ENCODE data around the gene CFL1.

CFL1 gene

DNA sequence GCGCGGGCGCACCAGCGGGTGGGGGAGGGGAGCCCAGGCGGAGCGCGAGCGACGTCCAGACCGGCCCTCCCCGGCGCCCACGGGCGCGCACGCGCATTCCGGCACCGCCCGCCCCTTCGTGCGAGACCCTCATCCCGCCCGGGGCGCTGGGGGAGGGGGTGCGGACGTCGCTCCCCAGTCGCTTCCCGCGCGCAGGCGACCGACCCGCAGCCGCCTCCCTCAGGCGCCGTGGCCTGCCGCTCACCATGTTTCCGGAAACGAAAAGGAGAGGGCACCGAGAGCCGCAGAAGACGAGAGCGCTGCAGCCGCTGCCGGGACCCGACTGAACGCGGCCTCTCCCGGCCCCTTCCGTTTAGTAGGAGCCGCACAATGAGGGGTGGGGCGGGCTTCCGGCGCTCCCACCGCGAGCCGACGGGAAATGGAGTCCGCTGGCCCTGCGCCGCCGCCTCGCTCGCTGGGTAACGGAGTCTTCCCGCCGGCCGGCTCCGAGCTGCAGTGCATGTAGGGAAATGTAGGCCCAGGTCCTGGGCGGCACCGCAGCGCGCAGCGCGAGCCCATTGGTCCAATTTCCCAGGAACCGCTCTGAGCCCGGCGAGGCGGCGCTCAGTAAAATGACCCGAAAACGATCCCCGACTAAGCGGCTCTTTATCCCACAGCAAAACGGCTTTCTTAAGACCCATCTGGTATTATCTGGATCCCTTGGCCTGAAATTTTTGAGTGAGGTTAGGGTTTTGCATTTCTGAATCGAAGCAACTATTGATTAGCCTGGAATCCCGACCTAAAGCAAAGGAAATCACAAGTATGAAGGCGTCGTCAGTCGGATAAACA, at the start of gene CFL1:
TSS of gene CFL1 (minus strand) at position 328 of the 828 bp plus-strand sequence. CDS start at position 247, 81 bp downstream.
- Histone ChIP-seq H3K4me1 (peaks cover 9% of the 10 kb centered on the region; the same call in 1 of the 2 replicates), H3K27me3 (ENCODE audit: low read depth) (no peaks in the 10 kb centered on the region), H3K36me3 (replicated peaks) (peaks cover 64% of the 10 kb centered on the region), H3K9me3 (no peaks in the 10 kb centered on the region), H3K4me3 (peak within 1 kb of the TSS; percentile 96)
- peak; percentile 94 to 98 for DNase-seq (ENCODE audit: low spot score in 2 of 2)
- in situ Hi-C loops (cut with MboI; ENCODE audit: low sequenced_read_pairs) = no loop called here

DNA sequence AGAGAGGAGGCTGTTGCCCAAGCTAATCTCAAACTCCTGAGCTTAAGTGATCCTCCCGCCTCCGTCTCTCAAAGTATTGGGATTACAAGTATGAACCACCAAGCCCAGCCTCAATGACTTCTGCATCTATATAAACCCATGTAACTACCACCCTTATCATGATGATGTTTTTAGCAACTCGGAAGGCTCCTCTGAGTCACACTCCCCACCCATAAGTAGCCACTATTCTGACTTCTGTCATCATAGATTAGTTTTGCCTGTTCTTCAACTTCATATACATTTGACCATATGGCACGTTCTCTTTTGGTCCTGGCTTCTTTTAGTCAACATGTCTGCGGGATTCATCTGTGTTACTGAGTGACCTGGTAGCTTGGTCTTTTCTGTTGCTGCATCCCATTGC, 48.6 kb upstream of the CFL1 start:
- no peaks in the 10 kb centered on the region for H3K9me3 ChIP-seq
- peaks cover 2% of the 10 kb centered on the region for H3K4me1 ChIP-seq
- no peak overlapping the region for H3K4me3 ChIP-seq
- in situ Hi-C loops (cut with MboI; ENCODE audit: low sequenced_read_pairs) = no loop called here
- no peaks in the 10 kb centered on the region for H3K27me3 ChIP-seq (ENCODE audit: low read depth)
- no peak for DNase-seq (ENCODE audit: low spot score in 2 of 2)
- H3K36me3 ChIP-seq (replicated peaks) = no peaks in the 10 kb centered on the region

DNA sequence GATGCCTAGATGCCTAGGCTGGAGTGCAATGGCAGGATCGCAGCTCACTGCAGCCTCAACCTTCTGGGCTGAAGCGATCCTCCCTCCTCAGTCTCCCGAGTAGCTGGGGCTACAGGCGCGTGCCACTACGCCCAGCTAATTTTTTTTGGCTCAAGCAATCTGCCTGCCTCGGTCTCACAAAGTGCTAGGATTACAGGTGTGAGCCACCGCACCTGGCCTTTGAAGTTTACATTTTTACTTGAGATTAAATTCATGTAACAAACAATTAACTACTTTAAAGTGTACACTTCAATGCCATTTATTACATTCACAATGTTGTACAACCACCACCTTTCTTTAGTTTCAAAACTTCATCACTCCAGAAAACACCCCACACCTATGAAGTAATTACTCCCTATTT, 45.7 kb upstream of the CFL1 start:
- Histone ChIP-seq H3K4me1 (0 out of 2 replicates have a peak, but pooled peaks cover 5% of the 10 kb centered on the region), H3K36me3 (replicated peaks) (no peaks in the 10 kb centered on the region; the same call in 1 of the 2 replicates), H3K27me3 (ENCODE audit: low read depth) (no peaks in the 10 kb centered on the region), H3K9me3 (no peaks in the 10 kb centered on the region), H3K4me3 (no peak overlapping the region)
- no peak for DNase-seq (ENCODE audit: low spot score in 2 of 2)
- in situ Hi-C loops (cut with MboI; ENCODE audit: low sequenced_read_pairs) = no loop called here

DNA sequence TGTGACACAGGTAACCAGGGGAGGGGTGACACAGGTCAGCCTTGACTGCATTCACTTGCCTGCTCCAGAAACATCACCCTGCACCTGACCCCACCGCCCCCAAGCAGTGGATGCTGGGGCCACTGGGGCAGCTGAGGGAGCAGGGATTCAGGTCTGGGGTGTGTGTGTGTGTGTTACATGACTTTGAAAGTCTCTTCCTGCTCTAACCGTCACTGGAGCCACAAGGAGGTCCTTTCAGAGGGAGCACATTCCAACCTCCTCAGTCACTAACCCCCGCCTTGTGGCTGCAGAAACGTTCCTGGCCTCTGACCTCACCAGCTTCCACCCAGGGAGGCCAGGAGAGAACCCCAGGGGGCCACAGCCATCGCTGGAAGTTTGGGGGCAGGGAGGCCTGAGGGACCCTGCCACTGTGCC, 45.1 kb upstream of the CFL1 start:
- Histone ChIP-seq H3K9me3 (no peaks in the 10 kb centered on the region), H3K4me3 (no peak overlapping the region), H3K4me1 (peaks cover 10% of the 10 kb centered on the region), H3K36me3 (replicated peaks) (no peaks in the 10 kb centered on the region; the same call in 1 of the 2 replicates), H3K27me3 (ENCODE audit: low read depth) (no peaks in the 10 kb centered on the region)
- no peak for DNase-seq (ENCODE audit: low spot score in 2 of 2)
- in situ Hi-C loops (cut with MboI; ENCODE audit: low sequenced_read_pairs) = no loop called here

DNA sequence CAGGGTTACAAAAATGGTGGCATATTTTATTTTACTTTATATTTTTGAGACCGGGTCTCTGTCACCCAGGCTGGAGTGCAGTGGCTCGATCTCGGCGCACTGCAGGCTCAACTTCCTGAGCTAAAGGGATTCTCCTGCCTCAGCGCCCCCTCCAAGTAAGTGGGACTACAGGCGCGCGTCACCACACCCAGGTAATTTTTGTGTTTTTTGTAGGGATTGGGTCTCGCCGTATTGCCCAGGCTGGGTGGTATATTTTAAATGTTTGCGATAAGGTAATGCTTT, 42.9 kb upstream of the CFL1 start:
- DNase-seq (ENCODE audit: low spot score in 2 of 2) = no peak
- in situ Hi-C loops (cut with MboI; ENCODE audit: low sequenced_read_pairs) = no loop called here
- Histone ChIP-seq H3K36me3 (replicated peaks) (peaks cover 8% of the 10 kb centered on the region), H3K27me3 (ENCODE audit: low read depth) (no peaks in the 10 kb centered on the region), H3K9me3 (no peaks in the 10 kb centered on the region), H3K4me3 (peak overlapping the region; percentile 75), H3K4me1 (peaks cover 10% of the 10 kb centered on the region)

DNA sequence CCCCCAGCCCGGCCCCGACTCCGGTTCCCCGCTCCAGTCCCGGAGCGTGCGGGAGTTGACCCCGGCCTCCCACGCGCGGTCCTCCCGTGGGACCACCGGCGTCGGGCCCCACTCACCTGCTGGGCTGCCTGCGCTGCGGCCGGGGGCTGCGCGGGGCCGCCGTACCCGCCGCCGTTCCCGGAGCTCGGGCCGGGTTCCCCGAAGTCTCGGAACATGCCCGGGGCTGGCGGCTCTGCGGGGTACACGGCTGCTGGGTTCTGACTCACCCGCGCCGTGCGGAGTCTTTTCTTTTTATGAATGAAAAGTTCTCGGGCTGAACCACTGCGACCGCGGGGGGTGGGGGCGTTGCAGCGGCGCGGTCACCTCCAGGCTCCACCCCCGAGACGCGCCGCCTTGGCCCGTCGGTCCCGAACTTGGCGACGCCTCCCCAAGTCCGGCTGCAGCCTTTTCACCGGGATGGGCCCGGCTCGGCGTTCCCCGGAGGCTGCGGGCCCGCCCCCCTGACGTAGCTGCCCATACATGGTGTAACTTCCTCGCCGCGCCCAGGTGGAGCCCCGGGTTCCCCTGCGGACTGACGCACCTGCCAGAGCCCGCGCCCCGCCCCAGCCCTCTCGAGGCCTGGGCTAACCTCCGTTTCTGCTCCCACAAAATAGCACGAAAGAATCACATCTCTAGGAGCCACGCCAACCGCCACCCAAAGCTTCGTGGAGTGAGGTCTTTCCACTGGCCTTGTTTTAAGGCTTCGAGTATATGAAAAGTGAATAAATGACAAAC, 42.3 kb upstream of the CFL1 start, which contains the start of gene FOSL1:
TSS of gene FOSL1 (minus strand) at position 264 of the 774 bp plus-strand sequence. CDS start at position 215, 49 bp downstream.
- peaks cover 13% of the 10 kb centered on the region for H3K36me3 ChIP-seq (replicated peaks)
- in situ Hi-C loops (cut with MboI; ENCODE audit: low sequenced_read_pairs) = no loop called here
- H3K9me3 ChIP-seq = no peaks in the 10 kb centered on the region
- H3K4me3 ChIP-seq = peak within 1 kb of the TSS; percentile 75
- DNase-seq (ENCODE audit: low spot score in 2 of 2) = peak; percentile 85 to 95
- peaks cover 10% of the 10 kb centered on the region for H3K4me1 ChIP-seq
- H3K27me3 ChIP-seq (ENCODE audit: low read depth) = no peaks in the 10 kb centered on the region

DNA sequence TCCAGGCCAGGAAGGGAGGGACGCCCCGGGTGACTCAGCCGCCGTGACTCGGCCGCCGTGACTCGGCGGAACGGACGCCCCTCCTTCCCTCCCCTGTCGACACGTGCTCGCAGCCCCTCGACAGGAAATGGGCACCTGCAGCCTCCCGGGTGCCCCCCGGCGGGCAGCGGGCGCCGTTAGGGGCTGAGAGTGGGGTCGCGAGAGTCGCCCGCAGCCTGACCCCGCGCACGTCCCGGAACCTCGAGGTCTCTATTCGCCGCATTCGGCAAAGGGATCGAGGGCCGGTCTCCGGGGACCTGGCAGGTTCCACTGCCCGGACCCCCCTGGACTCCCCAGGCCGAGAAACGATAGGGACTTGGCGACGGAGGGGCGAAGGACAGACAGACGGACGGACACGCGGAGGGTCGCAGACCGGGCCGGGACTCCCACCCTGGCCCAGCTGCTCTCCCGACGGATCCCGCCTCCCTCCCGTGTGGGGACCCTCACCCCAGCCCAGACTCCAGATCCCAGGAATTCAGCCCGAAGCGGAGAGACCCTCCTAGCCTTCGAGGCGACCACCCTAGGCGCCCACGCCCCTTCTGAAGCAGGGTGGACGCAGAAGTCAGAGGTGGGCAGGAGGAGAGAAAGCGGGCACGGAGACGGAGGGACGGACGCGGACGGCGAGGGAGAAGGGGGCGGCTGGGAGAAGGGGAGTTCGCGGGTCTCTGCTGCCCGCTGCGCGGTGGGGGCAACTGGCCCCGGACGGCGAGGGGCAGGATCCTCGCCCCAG, 41.6 kb upstream of the CFL1 start:
- in situ Hi-C loops (cut with MboI; ENCODE audit: low sequenced_read_pairs) = no loop called here
- H3K4me1 ChIP-seq = peaks cover 10% of the 10 kb centered on the region
- H3K4me3 ChIP-seq = peak overlapping the region; percentile 75
- peaks cover 14% of the 10 kb centered on the region for H3K36me3 ChIP-seq (replicated peaks)
- DNase-seq (ENCODE audit: low spot score in 2 of 2) = peak in 1 of 2 experiments; percentile 72
- H3K27me3 ChIP-seq (ENCODE audit: low read depth) = no peaks in the 10 kb centered on the region
- no peaks in the 10 kb centered on the region for H3K9me3 ChIP-seq

DNA sequence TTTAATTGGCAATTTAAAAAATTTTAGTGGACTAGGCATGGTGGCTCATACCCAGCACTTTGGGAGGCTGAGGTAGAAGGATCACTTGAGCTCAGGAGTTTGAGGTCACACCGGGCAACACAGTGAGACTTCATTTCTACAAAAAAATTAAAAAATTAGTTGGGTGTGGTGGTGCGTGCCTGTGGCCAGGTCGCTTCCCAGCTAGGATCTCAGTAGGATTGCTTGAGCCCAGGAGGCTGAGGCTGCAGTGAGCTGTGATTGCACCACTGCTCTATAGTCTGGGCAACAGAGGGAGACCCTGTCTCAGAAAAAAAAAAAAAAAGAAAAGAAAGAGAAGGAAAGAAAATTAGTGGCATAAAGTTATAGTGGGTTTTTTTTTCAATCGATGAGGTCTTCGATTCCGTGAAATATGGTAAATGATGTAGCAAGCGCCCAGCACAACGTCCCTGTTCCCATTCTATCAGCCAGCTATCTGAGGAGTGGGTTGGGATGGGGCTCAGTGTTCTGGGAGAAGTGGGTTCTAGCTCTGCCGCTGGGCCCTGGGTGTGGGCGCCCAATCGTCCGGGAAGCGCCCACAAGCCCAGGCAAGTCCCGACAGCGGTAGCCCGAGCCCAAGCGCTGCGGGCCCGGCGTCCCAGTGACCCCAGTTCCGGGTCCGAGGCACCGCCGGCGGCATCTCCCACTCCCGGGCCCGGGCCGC, 40.8 kb upstream of the CFL1 start:
- Histone ChIP-seq H3K9me3 (no peaks in the 10 kb centered on the region), H3K36me3 (replicated peaks) (peaks cover 14% of the 10 kb centered on the region), H3K4me1 (peaks cover 10% of the 10 kb centered on the region), H3K4me3 (peak overlapping the region; percentile 75), H3K27me3 (ENCODE audit: low read depth) (no peaks in the 10 kb centered on the region)
- in situ Hi-C loops (cut with MboI; ENCODE audit: low sequenced_read_pairs) = no loop called here
- no peak for DNase-seq (ENCODE audit: low spot score in 2 of 2)

DNA sequence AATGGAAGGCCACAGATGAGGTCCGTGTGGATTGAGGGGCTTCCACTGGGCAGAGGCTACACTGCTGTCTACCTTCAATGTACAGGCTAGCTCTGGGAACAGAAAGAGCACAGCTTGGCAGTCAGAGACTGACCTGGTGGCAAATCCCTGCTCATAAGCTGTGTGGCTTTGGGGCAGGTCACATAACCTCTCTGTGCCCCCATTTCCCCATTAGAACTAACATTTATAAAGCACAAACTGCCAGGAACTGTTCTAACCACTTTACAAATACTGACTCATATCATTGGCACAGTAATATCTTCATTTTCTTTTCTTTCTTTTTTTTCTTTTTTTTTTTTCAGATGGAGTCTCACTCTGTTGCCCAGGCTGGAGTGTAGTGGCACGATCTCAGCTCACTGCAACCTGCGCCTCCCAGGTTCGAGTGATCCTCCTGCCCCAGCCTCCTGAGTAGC, 39.1 kb upstream of the CFL1 start:
- DNase-seq (ENCODE audit: low spot score in 2 of 2) = no peak
- no peaks in the 10 kb centered on the region for H3K9me3 ChIP-seq
- H3K36me3 ChIP-seq (replicated peaks) = peaks cover 24% of the 10 kb centered on the region
- no peak overlapping the region for H3K4me3 ChIP-seq
- H3K4me1 ChIP-seq = peaks cover 12% of the 10 kb centered on the region
- in situ Hi-C loops (cut with MboI; ENCODE audit: low sequenced_read_pairs) = no loop called here
- no peaks in the 10 kb centered on the region for H3K27me3 ChIP-seq (ENCODE audit: low read depth)

DNA sequence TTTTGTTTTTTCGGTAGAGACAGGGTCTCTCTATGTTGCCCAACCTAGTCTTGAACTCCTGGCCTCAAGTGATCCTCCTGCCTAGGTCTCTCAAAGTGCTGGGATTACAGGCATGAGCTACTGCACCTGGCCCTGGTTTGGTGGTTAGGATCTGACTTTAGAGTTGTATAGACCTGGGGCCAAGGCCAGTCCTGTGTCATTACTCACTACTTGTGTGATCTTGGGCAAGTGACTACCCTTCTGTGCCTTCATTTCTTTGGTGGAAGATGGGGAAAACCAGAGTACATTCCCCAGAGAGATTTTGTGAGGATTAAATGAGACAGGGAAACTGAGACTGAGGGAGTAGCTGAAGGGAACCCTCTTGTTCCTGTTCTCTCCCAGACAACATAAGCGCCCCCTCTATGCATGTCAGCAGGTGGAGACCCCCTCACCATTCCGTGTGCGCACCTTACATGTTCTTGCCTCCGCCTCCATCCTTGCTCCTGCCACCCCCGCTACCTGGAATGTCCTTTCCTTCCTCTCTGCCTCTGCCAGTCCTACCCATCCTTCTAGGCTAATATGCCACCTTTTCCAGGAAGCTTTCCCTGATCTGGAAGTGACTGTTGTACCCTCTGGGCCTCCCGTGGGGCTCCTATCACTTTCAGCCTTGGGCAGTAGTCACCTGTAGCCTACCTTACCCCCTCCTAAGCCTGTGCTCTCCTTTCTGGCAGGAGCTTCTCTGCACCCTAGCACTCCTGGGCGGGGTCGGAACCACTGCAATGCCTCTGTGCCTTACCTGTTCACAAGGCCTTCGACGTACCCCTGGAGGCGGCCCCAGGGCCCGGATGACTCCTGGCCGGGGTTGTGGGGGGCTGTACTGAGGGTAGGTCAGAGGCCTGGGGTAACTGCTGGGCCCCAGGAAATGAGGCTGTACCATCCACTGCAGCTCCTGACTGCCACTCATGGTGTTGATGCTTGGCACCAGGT, 38.3 kb upstream of the CFL1 start:
- Histone ChIP-seq H3K27me3 (ENCODE audit: low read depth) (no peaks in the 10 kb centered on the region), H3K4me1 (peaks cover 15% of the 10 kb centered on the region), H3K4me3 (no peak overlapping the region)

DNA sequence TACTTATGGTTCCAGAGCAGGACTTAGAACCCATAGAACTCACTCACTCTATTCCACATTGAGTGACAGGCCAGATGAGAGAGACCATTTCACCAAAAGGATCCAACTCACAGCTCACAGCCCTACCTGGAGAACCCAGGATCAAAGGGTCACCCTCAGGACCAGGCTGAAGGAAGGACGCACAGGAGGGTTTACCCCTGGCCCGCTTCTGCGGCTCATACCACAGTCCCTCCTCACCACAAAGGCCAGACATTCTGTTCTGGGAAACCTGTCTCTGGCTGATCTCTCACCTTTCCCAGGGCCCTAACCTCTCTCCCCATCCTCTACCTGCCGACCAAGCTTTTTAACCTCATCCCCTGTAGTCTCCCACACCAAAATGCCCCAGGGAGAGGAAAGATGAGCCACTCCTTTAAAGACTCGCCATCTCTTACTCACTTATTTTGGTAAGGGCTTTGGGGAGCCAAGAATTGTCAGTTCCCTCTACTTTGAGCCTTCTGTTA, 37.6 kb upstream of the CFL1 start:
- Histone ChIP-seq H3K4me1 (peaks cover 11% of the 10 kb centered on the region), H3K9me3 (no peaks in the 10 kb centered on the region), H3K36me3 (replicated peaks) (peaks cover 39% of the 10 kb centered on the region), H3K27me3 (ENCODE audit: low read depth) (no peaks in the 10 kb centered on the region), H3K4me3 (no peak overlapping the region)
- DNase-seq (ENCODE audit: low spot score in 2 of 2) = no peak
- in situ Hi-C loops (cut with MboI; ENCODE audit: low sequenced_read_pairs) = no loop called here

More for the DNA sequence above, 38.3 kb upstream of the CFL1 start:
- DNase-seq (ENCODE audit: low spot score in 2 of 2) = no peak
- Histone ChIP-seq H3K36me3 (replicated peaks) (peaks cover 31% of the 10 kb centered on the region), H3K9me3 (no peaks in the 10 kb centered on the region)
- in situ Hi-C loops (cut with MboI; ENCODE audit: low sequenced_read_pairs) = no loop called here

DNA sequence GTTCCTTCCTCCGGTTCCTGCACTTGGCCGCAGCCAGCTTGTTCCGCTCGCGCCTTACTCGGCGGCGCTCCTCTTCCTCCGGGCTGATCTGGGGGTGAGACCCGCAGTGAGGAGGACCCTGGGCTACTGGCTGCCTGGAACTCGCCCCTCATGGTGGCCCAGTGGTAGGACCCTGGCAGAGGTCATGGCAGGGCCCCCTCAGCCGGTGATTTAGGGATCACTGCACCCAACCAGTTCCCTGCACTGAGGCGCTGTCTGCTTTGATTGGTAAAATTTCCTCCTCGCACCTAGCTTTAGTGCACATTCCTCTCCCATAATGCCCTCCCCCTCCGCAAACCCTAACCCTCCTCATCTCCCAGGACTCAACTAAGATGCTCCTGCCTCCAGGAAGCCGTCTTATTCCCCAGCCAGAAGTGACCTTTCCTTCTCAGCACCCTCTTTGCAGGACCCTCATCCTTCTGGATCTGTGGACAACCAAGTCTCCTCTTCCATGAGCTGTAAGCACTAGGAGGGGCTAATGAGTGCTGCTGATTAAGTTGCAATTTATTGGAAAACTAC, 36.1 kb upstream of the CFL1 start:
- in situ Hi-C loops (cut with MboI; ENCODE audit: low sequenced_read_pairs) = no loop called here
- Histone ChIP-seq H3K4me3 (no peak overlapping the region), H3K27me3 (ENCODE audit: low read depth) (no peaks in the 10 kb centered on the region), H3K4me1 (peaks cover 22% of the 10 kb centered on the region), H3K9me3 (no peaks in the 10 kb centered on the region), H3K36me3 (replicated peaks) (peaks cover 39% of the 10 kb centered on the region)
- DNase-seq (ENCODE audit: low spot score in 2 of 2) = no peak

All from HAP-1 (cell line).